HT-29 (cell line): Measurements from ENCODE around the gene CCDC91. TPM values are rescaled to one million over a fixed set of nuclear protein-coding genes. Genes with fewer than 3 reads are reported as not detected.
A peak's percentile ranks its signal among the peaks of the same experiment; 100 is the strongest.

Experiments used
- DNase-seq: peaks from one replicate; pipeline ENCODE4 v3.0.0-alpha.2; 2015; ENCODE audit warnings: low spot score
- total RNA-seq: library from RNA; depleted of rRNA; stranded (reverse); fragments of >200 nt; shearing (Covaris generic); gene quantifications from 2 replicates; pipeline ENCODE4 v1.2.3, GENCODE V29; 2014; rRNA removed

The CCDC91 gene, protein sequence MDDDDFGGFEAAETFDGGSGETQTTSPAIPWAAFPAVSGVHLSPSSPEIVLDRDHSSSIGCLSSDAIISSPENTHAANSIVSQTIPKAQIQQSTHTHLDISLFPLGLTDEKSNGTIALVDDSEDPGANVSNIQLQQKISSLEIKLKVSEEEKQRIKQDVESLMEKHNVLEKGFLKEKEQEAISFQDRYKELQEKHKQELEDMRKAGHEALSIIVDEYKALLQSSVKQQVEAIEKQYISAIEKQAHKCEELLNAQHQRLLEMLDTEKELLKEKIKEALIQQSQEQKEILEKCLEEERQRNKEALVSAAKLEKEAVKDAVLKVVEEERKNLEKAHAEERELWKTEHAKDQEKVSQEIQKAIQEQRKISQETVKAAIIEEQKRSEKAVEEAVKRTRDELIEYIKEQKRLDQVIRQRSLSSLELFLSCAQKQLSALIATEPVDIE
- total RNA-seq = 9.4 and 10.1 TPM in 2 replicates

- DNase-seq = peak; percentile 88
These were observed at the start of gene CCDC91 for GRCh38 chr12:28190321-28191050. Gene CCDC91, plus strand, starts transcription at chr12:28190456. Its CDS starts 66,760 bp downstream, at chr12:28257216.

GRCh38 chr12:28144059-28144458 is 46.2 kb upstream of the CCDC91 start:
- no peak for DNase-seq

GRCh38 chr12:28144532-28144931 is 45.7 kb upstream of the CCDC91 start:
- DNase-seq = no peak

DNA sequence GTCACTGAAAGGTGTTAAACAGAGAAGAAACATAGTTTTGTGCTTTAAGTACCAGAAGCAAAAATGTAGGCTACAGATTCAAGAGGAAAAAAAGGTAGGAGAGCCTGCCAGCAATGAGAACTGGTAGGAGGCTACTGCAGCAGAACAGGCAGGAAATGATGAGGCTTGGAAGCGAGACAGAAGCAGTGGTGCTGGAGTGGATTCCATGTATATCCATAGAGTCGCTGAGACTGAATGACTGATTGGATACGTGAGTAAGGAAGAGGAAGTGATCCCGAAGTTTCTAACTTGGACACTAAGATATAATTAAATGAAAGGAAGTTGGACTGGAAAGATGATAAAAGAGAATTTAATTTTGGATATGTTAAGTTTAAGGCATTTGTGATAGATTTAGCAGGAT is 45.0 kb upstream of the CCDC91 start:
- DNase-seq = no peak

- DNase-seq = no peak
These were observed 41.0 kb upstream of the CCDC91 start for GRCh38 chr12:28149279-28149678.

GRCh38 chr12:28156362-28156761 is 33.9 kb upstream of the CCDC91 start:
- DNase-seq = no peak

DNA sequence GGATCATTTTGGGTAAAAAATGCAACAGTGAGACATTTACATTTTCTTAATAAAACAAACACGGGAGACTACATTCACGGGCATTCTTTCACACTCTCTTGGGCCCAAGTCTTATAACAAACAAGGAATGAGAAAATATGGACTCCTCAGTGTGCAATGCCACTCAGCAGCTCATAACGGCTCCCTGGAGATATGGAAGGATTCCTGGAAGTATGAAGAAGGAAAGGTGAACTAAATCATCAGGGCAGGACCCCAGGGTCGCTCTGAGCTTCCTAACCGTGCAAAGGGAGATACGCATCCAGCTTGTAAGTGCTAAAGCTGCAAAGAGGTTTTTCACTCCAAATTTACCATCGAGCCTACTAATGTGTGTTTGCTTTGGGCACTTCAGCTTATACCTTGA is 33.5 kb upstream of the CCDC91 start:
- DNase-seq = no peak

GRCh38 chr12:28158353-28158752 is 31.9 kb upstream of the CCDC91 start:
- no peak for DNase-seq

DNA sequence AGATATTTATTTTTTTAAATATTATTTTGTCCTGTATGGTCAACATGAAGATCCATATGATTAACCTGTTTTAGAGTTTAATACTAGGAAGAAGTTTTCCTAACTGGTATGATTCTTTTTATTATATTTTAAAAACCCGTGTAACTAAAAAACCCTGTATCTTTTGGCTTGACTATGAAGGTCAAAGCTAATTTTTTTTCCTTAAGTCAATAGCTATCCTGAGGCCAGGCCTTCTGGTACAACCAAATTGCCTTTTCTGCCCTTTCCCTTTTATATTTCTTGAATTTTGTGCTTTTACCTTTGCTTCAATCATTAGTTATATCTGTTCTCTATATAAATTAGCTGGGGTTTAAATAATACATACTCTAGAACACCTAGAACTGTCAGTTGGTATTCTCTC is 30.6 kb upstream of the CCDC91 start:
- no peak for DNase-seq

GRCh38 chr12:28161697-28162096 is 28.6 kb upstream of the CCDC91 start:
- no peak for DNase-seq

DNA sequence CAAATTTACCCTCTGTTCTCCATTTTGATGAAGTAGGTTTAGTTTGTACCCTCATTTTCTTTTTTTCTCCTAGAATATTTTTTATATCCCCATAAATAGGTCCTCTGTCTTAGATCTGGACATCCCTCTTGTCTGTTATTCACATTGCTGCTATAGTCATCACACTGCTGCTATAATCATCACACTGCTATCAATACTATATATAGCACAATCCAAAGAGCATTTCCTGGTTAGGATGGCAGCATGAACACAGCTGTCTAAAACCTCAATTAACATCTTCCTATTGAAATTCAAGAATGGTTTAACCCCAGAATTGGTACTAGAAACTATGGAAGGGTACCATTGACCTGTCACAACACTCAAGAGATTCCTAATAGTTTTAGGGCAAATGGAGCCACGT is 27.6 kb upstream of the CCDC91 start:
- no peak for DNase-seq

DNA sequence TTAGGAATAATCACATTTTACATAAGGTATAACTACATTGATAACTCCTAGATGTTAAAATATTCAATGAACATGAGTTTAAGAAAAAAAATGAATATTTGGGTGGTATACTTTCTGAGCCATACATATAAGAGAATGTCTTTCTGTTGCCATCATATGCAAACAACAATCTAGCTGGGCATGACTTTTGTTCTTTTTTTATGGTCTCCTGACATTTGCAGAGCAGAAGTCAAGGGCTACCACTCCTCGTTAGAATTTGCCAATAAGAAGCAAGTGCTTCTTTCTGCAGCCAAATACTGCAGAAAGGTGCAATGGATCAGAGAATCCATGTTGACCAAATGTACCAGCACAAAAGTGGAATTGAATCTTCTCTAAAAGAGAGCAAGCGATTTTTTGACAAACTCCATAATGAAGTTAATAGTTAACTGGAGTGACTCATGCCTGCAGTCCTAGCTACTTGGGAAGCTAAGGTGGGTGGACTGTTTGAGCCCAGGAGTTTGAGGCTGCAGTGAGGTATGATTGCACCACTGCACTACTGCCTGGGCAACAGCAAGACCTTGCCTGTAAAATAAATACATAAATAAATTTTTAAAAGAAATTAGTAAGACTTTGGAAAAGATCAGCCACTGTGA is 25.5 kb upstream of the CCDC91 start:
- DNase-seq = peak; percentile 69

- no peak for DNase-seq
These were observed 22.2 kb upstream of the CCDC91 start for GRCh38 chr12:28167981-28168485.

DNA sequence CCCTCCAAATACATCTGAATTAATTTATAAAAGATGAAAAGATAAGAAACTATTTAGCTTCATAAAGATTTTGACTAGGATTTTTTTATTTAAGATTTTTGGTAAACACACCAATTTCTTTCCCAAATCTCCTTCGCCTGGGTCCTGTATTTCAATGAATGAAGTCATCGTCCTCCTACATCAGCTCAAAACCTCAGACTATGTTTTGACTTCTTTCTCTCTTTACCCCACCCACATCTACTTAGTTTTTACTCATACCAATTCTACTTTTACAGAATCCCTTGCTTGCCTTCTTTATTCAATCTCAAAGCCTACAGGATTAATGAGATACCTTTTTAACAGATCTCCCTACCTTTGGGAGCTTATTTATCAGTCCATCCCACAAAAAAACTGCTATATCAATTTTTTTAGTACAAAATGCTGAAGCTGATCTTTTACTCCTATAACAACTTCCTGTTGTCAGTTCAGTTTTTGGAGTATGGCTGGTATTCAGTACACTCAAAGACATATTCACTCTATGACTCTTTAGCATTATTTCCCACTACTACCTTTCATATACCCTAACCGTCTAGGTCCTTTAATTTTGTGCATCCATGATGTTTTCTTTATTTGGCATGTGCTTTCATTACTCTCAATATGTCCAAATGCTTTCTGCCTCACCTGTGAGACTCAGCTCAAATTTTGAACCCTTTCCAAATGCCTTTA is 18.7 kb upstream of the CCDC91 start:
- no peak for DNase-seq

DNA sequence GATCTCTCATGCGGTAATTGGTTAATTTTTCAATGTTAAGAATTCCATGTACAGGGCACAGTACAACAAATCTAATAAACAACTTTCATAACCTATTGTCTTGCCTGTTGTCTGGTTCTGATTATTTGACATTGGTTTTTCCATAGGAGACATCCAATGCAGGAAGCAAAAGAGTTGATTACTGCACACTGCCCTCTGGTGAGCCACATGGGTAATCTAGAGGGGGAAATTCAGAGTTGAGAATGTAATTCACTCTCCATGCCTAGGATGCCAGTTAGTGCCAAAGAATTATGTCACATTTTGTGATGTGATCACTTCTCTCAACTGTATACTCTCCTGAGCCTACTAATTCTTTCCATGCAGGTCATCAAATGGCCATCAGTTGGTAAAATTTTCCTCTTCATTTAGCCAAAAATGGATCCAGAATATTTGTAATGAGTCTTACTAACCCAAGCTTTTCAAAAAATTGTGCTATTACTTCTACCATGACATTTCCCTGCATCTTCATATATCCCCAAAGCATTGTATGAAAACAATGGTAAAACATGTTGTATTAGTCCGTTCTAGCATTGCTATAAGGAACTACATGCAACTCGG is 17.7 kb upstream of the CCDC91 start:
- DNase-seq = peak; percentile 75

DNA sequence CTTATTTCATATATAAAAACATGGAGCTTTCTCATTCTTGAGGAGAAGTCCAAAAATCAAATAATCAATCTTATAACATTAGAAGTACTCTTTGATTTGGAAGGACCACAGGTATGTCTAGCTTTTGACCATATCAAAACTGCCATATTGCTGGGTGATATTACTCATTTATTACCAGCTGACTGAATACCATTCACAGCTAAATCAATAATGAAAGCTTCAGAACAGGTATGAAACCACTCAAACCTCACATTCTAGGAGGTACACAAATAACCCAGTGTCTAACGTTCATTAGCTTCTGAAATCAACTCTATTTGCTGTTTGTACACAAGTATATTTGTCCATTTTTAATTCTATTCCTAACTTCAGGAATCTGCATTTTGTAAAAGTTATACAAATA is 16.8 kb upstream of the CCDC91 start:
- no peak for DNase-seq

DNA sequence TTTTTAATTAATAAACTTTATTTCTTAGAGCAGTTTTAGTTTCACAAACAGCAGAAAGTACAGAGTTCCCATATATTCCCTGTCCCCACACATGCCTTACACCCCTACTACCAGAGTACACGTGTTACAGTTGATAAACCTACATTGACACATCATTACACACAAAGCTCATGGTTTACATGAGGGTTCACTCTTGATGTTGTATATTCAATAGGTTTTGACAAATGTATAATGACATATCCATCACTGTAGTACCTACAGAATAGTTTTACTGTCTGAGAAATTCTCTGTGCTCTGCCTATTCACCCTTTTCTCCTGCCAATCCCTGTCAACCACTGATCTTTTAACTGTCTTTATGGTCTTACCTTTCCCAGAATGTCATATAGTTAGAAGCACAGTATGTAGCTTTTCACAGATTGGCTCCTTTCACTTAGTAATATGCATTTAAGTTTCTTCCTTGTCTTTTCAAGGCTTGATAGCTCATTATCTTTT is 15.1 kb upstream of the CCDC91 start:
- DNase-seq = no peak

DNA sequence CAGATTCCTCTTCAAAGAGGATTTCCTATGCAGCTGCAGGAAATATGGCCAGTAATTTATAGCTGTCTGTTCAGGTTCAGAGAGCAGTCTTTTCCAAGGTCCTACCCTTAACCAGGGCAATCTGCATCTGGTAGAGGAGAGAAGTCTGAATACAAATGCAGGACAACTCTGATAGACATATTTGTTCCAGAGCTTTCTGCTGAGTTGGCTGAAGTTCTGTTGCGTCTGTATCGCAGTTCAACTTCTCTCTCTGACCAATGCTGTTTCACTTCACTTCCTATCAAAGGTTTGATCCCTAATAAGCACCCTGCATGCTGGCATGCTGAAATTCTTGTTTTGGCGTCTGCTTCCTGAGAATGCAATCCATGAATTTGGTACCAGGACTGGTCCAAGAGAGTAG is 14.0 kb upstream of the CCDC91 start:
- no peak for DNase-seq

DNA sequence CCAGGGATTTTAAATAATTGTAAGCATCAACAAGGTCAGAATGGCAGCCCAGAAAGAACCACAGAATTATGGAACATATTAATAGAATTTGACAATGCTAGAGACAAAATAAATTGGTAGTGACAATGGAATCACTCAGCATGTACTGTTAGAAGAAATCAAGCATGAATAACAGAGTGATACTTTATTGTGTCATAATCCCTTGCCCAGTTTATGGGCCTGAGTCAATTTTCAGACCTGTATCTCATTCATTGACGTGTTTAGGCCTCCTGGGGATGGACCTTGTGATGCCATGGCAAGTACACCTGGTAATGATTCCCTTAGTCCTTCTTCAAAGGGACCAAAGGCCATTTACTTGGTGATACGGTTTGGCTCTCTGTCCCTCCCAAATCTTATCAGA is 12.8 kb upstream of the CCDC91 start:
- no peak for DNase-seq

DNA sequence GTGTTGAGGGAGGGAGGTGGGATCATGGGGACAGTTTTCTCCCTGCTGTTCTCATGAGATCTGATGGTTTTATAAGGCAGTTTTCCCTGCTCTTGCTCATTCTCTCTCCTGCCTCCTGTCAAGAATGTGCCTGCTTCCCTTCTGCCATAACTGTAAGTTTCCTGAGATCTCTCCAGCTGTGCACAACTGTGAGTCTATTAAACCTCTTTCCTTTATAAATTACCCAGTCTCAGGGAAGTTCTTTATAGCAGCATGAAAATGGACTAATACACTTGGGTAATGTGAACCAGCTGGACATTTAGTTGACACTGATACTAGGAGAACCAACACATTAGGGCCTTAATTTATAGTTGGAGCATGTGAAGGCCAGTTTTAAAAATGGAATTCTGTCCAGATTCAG is 12.4 kb upstream of the CCDC91 start:
- DNase-seq = no peak

DNA sequence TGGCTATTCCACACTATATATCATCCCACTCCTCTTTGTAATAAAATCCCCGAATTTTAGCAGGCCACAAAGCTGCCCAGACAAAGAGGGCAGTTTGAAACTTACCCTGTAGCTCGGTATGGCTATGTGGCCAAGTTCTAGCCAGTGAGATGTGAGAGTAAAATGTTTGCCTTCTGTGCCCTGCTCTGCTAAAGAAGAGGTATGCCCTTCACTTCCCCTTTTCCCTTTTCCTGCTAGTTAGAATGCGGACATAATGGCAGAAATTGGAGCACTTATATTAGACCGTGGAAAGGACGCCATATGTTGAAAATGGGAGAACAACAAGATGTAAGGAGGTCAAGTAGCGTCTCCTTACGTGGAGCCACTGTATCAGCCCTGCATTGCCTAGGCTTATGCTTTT is 11.5 kb upstream of the CCDC91 start:
- DNase-seq = no peak
